ENCODE data around the gene HOXA5. TPM values are rescaled to one million over a fixed set of nuclear protein-coding genes. Genes with fewer than 3 reads are reported as not detected.

The HOXA5 gene
- total RNA-seq, 1 experiment from 2014 or later: 10.6 TPM

GRCh38 chr7:27183682-27184336 lies 40.3 kb upstream of the HOXA5 start:
- TF ChIP-seq, protein P1, sequence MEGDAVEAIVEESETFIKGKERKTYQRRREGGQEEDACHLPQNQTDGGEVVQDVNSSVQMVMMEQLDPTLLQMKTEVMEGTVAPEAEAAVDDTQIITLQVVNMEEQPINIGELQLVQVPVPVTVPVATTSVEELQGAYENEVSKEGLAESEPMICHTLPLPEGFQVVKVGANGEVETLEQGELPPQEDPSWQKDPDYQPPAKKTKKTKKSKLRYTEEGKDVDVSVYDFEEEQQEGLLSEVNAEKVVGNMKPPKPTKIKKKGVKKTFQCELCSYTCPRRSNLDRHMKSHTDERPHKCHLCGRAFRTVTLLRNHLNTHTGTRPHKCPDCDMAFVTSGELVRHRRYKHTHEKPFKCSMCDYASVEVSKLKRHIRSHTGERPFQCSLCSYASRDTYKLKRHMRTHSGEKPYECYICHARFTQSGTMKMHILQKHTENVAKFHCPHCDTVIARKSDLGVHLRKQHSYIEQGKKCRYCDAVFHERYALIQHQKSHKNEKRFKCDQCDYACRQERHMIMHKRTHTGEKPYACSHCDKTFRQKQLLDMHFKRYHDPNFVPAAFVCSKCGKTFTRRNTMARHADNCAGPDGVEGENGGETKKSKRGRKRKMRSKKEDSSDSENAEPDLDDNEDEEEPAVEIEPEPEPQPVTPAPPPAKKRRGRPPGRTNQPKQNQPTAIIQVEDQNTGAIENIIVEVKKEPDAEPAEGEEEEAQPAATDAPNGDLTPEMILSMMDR (IDR thresholded peaks at IDR 0.05; ENCODE audit: unreplicated experiment): no peak
- Mint-ChIP-seq H3K4me3 (ENCODE audit: low read depth, unreplicated experiment) (peak overlapping the region; percentile 74), H3K36me3 (ENCODE audit: insufficient read depth, unreplicated experiment) (peaks cover 21% of the 10 kb centered on the region), H3K4me1 (ENCODE audit: low read depth, unreplicated experiment) (peaks cover 18% of the 10 kb centered on the region), H3K9me3 (ENCODE audit: low read depth, unreplicated experiment) (no peaks in the 10 kb centered on the region), H3K27ac (ENCODE audit: unreplicated experiment) (no peak overlapping the region), H3K27me3 (ENCODE audit: unreplicated experiment) (peaks cover 44% of the 10 kb centered on the region)
- intact Hi-C loops (cut with micrococcal nuclease; ENCODE audit: unreplicated experiment): no loop called here
- no peak for DNase-seq
- CTCF ChIA-PET: interaction anchor here (0.7 to 1.5 kb wide), 3 partner anchors 12 to 450 kb away, joined by 3 to 8 read pairs (median 3); no protein-coding TSS in a partner anchor
- BruUV-seq (replicated peaks): no TSS peak

- peaks cover 37% of the 10 kb centered on the region for H3K27me3 Mint-ChIP-seq (ENCODE audit: unreplicated experiment)
- intact Hi-C loops (cut with micrococcal nuclease; ENCODE audit: unreplicated experiment): no loop called here
- TF ChIP-seq, protein P1 (IDR thresholded peaks at IDR 0.05; ENCODE audit: unreplicated experiment): no peak
- peaks cover 21% of the 10 kb centered on the region for H3K36me3 Mint-ChIP-seq (ENCODE audit: insufficient read depth, unreplicated experiment)
- peaks cover 18% of the 10 kb centered on the region for H3K4me1 Mint-ChIP-seq (ENCODE audit: low read depth, unreplicated experiment)
- CTCF ChIA-PET: no interaction called here
- H3K4me3 Mint-ChIP-seq (ENCODE audit: low read depth, unreplicated experiment): peak overlapping the region; percentile 74
- no peaks in the 10 kb centered on the region for H3K9me3 Mint-ChIP-seq (ENCODE audit: low read depth, unreplicated experiment)
- DNase-seq: no peak
- no peak overlapping the region for H3K27ac Mint-ChIP-seq (ENCODE audit: unreplicated experiment)
- BruUV-seq (replicated peaks): no TSS peak
These were observed 39.6 kb upstream of the HOXA5 start for GRCh38 chr7:27182861-27183681.

DNA sequence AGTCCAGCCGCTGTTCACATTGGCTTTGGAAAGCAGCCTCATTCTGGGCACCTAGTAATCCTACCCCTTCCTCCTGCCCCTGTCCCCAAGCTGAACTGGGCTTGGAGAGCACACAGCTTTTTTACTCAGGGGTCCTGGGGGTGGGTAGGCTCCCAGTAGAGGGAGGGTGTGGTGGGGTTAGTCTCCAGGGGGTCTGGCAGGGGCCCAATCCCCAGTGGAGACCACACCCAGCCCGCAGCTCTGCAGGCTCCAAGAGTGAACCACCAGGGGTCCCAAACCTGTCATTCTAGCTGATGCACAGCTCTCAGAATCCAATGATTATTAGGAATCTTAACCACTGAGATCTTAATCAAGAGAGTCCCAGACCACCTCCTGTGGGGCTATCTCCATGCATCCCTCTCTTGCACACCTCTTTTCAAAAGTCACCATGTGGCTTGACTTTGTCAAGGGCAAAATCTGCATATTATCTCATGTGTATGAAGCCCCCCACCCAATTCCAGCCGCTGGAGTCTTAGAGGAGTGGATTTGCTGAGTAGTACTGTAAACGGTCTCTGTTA lies 38.9 kb upstream of the HOXA5 start:
- no peak for DNase-seq
- H3K9me3 Mint-ChIP-seq (ENCODE audit: low read depth, unreplicated experiment): no peaks in the 10 kb centered on the region
- no peak overlapping the region for H3K27ac Mint-ChIP-seq (ENCODE audit: unreplicated experiment)
- H3K4me3 Mint-ChIP-seq (ENCODE audit: low read depth, unreplicated experiment): no peak overlapping the region
- TF ChIP-seq, protein P1 (IDR thresholded peaks at IDR 0.05; ENCODE audit: unreplicated experiment): no peak
- CTCF ChIA-PET: interaction anchor here (0.6 kb wide), 1 partner anchor 891 kb away, joined by 6 read pairs; no protein-coding TSS in a partner anchor
- H3K27me3 Mint-ChIP-seq (ENCODE audit: unreplicated experiment): peaks cover 30% of the 10 kb centered on the region
- intact Hi-C loops (cut with micrococcal nuclease; ENCODE audit: unreplicated experiment): no loop called here
- H3K36me3 Mint-ChIP-seq (ENCODE audit: insufficient read depth, unreplicated experiment): peaks cover 17% of the 10 kb centered on the region
- H3K4me1 Mint-ChIP-seq (ENCODE audit: low read depth, unreplicated experiment): peaks cover 18% of the 10 kb centered on the region
- no TSS peak for BruUV-seq (replicated peaks)

DNA sequence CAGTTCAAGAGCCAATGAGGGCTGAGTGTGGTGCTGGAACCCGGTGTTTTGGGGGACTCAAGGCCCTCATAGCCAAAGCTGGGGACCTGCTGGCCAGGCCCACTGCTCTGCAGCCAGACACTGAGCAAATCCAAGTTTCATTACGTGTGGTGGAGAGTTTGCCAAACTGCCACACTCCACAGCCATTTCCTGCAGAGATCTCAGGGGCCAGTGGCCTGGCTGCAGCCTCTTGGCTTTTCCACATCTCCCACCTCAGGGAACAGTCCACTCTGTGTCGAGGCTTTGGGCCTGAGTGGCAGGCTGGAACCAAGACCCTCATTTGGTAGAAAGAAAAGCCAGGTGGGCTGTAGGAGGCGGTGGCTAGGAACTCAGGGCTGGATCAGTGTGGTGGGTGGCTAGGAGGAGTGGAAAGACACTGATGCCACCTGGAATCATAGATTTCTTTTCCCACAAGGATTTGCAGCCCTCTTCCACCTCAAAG lies 38.4 kb upstream of the HOXA5 start:
- Mint-ChIP-seq H3K27me3 (ENCODE audit: unreplicated experiment) (peaks cover 27% of the 10 kb centered on the region), H3K4me3 (ENCODE audit: low read depth, unreplicated experiment) (no peak overlapping the region), H3K27ac (ENCODE audit: unreplicated experiment) (no peak overlapping the region), H3K36me3 (ENCODE audit: insufficient read depth, unreplicated experiment) (peaks cover 17% of the 10 kb centered on the region), H3K4me1 (ENCODE audit: low read depth, unreplicated experiment) (peaks cover 18% of the 10 kb centered on the region), H3K9me3 (ENCODE audit: low read depth, unreplicated experiment) (no peaks in the 10 kb centered on the region)
- DNase-seq: no peak
- no TSS peak for BruUV-seq (replicated peaks)
- intact Hi-C loops (cut with micrococcal nuclease; ENCODE audit: unreplicated experiment): no loop called here
- CTCF ChIA-PET: interaction anchor here (0.6 kb wide), 1 partner anchor 891 kb away, joined by 6 read pairs; no protein-coding TSS in a partner anchor
- TF ChIP-seq, protein P1 (IDR thresholded peaks at IDR 0.05; ENCODE audit: unreplicated experiment): no peak

Measured in Calu3 (cell line).